RPMI7951 (cell line): ENCODE measurements around the gene MAGI2. TPM values are rescaled to one million over a fixed set of nuclear protein-coding genes. Genes with fewer than 3 reads are reported as not detected.
A peak's percentile ranks its signal among the peaks of the same experiment; 100 is the strongest.

ENCODE experiments used
- DNase-seq: peaks from one replicate; pipeline ENCODE4 v3.0.0-alpha.2; 2012; ENCODE audit warnings: low read depth
- total RNA-seq: library from RNA; depleted of rRNA; stranded (reverse); fragments of >200 nt; shearing (Covaris generic); gene quantifications from 2 replicates; pipeline ENCODE4 v1.2.3, GENCODE V29; 2014

MAGI2 gene
- total RNA-seq, 1 experiment from 2014 or later, result 1.1 TPM

DNA sequence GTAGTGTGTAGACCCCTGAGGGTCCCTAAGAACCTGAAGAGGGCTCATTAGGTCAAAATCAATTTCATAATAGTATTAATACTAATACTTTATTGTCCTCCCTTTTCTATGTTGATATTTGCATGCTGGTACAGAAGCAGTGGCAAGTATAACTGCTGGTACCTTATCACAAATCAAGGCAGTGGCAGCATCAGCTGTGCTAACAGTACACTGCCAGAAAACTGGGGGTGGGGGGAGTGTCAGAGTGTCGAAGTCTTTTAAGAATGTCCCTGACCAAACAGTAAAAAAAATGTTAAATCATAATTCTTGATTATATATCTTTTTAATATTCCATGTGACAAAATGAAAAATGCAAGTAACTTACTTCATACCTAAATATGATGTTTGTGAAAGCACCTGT, 716.9 kb downstream of the MAGI2 start:
- no peak for DNase-seq

DNA sequence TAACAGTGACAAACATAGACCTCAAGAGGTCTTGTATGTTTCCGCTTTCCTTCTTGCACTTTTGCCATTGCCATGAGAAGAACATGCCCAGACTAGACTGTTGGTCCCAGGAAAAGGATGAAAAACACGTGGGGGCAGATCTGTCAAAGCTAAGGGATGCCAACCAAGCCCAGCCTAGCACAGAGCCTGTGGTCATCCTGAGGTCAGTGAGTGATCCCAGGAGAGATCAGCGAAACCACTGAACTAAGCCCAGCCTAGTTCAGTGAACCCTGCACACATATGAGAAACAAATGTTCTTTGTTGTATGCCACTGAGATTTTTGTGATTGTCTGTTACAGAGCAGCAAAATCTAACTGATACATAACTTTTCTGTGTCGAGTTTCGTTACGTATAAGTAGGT, 718.8 kb downstream of the MAGI2 start:
- no peak for DNase-seq

DNA sequence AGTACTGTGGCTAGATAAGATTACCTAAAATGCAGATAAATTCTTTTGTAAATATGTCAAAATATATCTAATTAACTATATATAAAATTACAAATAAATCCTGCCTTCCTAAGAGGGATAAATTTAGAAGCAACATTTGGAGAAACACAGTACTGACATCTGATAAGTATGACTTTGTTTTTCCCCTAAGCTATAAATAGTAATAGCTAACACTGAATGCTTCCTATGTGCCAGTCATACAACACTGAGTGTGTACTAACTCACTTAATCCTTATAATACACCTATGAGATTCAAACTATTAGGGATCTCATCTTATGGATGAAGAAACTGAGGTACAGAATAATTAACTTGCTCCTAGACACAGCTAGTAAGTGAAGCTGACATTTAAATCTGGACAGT, 733.4 kb downstream of the MAGI2 start:
- DNase-seq, result no peak

DNA sequence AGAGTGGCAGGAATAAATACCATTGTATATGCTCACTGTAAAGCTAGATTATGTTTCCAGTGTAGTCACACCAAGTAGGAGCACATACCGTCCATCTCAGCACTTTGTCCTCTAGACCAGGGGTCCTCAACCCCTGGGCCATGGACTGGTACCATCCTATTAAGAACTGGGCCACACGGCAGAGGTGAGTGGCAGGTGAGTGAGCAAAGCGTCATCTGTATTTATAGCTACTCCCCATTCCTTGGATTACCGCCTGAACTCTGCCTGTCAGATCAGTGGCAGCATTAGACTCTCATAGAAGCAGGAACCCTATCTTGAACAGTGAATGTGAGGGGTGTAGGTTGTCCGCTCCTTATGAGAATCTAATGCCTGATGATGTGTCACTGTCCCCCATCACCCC, 735.3 kb downstream of the MAGI2 start:
- DNase-seq, result no peak

DNA sequence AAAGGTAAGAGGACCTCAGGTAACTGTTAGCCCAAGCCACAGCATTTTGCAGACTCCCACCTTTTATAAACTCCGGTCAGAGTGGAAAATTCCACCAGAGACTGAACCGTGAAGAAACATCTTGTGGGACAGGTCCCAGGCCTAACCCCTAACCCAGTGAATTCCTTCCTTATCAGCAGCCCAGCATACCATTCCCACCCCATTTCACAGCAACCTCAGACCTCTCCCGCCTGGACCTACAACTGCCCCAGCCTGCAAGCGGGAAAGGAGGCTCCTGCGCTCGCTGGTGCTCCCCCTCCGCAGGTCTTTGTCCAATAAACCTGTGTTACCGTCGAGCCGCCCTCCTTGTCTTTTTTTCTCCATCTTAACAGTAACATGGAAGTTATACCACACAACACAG, 736.6 kb downstream of the MAGI2 start:
- no peak for DNase-seq

DNA sequence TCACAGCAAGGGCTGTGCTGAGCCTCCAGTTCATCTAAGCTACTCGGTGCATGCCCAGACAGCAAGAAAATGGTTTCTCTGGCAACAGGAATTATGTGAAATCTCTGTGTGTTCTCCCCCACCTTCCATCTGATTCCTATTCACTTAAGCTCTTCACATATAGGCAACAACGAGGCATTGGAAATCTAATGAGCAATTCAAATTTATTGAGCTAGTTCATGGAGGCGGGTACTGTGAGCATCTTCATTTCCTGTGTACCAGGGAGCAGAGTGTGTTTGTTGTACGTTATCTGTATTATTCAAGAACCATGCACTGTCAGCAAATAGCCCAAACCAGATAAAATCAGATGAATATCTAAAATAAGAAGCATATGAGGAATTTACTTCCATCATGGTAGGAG, 739.1 kb downstream of the MAGI2 start:
- no peak for DNase-seq

DNA sequence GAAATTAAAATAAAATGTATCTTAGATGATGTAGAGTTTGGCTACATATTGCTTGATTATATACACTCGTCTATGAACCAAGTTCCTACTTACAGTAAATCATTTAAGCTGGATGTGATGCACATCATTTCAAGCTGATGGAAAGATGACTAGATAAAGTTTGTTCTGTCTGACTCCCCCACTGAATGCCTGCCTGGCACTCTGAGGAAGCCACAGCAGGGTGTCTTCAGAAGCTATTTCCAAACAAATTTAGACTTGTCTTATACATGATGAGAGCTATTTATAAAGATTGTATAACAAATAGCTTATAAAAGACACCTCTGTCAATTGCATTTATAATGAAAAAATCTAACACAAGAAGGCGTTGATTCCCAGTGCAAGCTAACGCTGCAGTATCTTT, 741.4 kb downstream of the MAGI2 start:
- DNase-seq, result no peak

DNA sequence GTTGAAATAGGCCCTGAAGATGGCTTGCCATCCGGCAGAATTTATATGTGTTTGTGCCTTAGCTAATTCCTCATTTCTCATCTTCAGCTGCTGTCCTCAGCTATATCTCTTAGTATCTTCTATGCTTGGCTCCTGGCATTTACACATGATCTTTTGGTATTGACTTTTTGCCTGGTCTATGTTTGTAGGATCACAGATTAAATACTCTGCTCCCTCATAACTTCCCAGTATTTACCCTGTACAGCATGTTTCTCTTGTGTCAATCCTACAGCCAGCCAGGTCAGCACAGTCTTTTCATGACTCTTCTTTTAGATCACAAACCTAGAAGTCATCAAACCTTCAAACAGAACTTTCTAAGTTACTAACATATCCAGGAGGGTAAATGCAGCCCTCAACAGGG, 743.8 kb downstream of the MAGI2 start:
- no peak for DNase-seq

DNA sequence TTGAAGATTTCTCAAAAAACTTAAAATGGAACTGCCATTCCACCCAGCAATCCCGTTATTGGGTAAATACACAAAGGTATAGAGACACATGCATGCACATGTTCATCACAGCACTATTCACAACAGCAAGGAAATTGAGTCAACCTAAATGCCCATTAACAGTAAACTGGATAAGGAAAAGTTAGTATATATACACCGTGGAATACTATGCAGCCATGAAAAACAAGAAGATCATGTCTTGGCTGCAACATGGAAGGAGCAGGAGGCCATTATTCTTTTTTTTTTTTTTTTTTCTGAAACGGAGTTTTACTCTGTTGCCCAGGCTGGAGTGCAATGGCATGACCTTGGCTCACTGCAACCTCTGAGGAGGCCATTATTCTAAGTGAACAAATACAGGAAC, 749.0 kb downstream of the MAGI2 start:
- DNase-seq, result no peak

DNA sequence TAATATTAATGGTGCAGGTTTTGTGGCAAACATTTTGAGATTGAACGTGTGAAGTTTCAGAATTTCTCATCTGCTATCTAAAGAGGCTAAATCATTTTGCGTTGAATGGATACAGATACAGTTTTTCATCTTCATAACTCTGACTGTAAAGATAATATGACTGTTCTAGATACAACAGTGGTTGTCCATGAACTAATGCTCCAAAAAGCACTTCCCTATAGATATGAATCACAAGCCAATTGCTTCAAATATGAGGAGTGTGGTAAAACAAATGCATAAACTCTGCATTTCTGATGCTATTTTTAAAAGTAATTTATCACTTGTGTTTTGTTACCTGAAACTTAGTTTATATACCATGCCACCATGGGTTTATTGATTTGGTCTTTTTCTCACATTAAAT, 750.1 kb downstream of the MAGI2 start:
- DNase-seq, result no peak

DNA sequence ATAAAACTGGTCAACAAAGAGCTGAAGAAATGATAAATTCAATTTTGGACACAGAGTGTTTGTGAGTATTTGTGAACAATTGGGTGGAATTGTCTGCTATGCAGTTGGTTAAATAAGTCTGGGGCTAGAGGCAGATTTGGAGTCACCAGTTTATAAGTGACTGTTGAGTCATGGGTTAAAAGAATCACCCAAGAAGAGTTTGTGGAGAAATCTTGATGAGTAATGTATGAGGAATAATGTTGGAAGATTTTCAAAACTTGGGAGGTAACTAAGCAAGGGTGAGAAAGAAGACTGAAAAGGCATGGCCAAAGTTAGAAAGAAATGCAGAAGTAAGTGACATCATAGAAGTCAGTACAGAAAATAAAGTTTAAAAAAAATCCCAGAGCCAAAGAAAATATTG, 750.7 kb downstream of the MAGI2 start:
- peak; percentile 3 for DNase-seq

DNA sequence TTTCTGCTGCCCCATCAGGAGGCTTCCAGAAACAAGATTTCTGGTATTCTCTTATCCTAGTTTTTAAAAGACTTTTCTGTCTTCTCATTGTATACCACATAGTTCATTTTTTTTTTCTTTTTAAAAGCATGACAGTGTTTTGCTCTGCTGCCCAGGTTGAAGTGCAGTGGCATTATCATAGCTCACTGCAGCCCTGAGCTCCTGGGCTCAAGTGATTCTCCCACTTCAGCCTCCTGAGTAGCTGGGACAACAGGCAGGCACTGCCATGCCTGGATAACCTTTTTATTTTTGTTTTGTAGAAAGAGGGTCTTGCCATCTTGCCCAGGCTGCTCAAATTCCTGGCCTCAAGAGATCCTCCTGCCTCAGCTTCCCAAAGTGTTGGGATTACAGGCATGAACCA, 757.6 kb downstream of the MAGI2 start:
- DNase-seq, result no peak

DNA sequence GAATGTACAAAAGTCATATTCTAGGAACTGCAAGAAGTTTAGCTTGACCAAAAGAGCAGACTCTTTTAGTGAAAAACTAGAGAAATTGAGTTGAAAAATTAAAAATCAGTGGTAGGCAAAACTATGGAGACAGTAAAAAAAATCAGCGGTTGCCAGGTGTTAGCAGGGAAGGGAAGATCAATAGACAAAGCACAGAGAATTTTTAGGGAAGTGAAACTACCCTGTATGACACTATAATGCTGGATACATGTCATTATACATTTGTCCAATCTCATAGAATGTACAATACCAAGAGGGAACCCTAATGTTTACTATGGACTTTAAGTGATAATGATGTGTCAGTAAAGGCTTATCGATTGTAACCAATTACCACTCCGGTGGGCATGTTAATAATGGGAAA, 761.9 kb downstream of the MAGI2 start:
- no peak for DNase-seq

DNA sequence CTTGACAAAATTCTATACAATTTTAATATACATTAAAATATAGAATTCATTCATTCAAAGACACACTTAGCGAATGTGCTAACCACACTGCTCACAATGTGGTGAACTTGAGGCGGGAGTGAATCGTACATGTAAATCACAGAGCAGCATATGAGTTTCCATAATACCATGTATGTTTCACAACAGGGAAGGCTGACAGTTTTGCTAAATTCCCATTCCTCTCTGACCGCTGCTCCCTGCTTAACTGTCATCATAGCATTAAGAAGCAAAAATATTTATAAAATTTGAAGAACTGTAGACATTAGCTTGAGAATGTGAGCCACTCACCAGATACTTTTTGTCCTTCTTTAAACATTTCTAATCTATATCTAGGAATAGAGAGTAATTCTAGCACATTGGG, 763.3 kb downstream of the MAGI2 start:
- no peak for DNase-seq

DNA sequence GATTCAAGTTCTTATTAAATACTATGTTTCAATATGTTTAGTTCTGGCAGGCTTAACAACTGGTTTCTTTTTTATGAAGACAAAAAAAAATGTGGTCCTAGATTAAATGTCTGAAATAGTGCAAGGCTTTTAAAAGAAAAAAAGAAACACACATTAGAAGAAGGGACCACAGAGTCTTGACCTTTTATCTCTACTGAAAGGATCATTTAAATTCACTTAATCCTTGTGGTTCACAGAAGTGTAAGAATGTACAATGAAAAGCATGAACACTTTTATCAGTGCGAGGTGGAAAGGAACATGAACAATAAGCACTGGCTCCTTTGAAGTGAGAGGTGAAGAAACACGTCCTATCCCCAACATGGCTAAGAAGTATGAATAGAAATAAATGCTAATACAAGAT, 765.1 kb downstream of the MAGI2 start:
- no peak for DNase-seq

DNA sequence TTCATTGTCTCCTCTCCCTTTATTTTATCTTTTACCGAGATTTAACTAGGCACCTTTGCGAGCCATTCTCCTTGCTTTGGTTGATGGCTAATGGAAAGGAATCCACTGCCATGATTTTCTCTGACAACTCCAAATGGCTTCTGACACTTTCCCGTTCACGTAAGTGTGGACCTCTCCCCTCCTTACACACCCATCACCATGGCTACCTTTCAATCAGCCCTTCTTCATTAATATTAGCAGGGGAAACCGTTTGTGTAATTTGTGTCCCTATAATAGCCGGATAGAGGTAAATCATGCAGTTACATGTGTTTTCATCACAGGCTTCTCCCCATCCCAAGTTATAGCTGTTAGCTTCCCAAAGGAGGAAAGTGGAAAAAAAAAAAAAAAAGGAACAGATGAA, 767.3 kb downstream of the MAGI2 start:
- no peak for DNase-seq

DNA sequence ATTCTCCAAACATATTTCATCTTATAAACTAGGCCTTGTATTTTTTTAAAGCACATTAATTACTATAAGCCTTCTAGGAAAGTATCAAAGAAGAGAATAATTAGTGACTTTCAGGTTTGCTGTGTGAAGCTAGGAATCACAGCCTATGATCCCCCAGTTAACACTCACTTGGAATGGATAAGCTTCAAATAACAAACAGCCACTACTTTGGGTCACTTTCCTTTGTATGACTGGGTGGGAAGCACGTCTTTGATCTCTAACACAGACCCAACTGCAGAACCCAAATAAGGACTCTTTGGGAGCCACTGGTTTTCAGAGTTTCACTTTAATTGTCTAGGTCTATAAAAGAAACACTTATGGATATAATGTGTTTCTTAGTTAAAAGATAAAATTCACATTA, 769.3 kb downstream of the MAGI2 start:
- no peak for DNase-seq

DNA sequence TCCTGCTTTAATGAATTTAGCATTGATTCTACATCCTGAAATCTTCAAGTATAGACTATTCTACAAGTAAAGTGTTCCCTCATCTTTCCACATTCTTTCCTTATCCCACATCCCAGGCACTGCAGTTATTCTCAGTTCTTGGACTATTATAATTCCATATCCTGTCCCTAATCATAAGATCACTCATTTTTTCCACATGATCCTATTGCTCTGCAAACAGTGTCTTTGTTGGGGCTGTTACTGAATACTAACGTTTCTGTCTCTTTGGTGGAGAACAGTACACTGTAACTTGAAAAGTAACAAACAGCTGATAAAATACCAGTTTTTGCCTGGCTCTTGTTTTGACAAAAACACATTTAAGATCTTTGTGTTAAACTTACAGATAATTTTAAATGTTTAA, 769.9 kb downstream of the MAGI2 start:
- DNase-seq, result no peak

DNA sequence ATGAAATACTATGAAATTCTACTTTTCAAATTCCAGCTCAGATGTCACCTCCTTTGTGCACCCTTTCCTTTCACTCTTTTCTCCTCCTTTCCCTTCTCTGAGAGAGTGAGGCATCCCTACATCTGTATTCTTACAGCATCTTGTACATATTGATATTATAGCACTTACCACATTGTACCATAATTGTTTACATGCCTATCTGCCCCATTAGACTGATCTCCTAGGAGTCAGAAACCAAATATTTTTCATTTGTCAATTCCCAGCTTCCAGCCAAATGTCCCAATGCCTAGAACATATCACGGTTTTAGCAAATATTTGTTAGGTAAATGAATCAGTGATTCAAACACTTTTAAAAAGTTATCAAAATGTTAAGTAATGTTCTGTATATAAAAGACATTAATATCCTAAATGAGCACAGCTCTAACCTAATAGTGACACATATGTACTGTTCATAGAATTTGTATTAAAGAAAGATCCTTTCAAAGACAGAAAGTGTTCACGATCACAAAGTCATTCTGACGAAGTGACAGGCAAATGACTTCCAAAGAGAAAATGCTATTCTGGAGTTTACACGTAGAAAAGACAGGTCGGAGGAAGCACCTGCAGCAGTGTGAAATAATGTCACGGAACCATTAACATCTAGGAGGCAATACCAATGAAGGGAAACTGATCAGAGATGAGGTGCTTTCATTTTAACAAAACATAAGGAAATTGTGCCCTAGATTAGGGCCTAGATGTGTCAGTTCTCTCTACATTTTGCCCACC, 774.2 kb downstream of the MAGI2 start:
- DNase-seq, result no peak

DNA sequence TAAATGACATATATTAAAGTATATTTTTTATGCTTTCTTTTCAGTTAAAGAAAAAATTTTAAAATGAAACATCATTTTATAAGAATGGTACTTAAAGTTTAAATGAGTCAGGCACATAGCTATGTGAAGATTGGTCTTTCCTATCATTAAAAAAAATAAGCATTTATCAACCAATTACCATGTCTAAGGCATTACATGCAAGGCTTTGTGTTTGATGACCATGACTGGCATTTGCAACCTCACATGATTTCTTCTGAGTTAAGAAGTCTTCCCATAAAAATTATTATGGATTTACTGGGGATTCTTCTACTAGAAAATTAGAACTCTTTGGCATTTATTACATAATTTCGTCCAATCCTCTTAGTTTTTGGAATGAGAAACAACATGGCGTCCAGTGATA, 776.1 kb downstream of the MAGI2 start:
- DNase-seq, result no peak

DNA sequence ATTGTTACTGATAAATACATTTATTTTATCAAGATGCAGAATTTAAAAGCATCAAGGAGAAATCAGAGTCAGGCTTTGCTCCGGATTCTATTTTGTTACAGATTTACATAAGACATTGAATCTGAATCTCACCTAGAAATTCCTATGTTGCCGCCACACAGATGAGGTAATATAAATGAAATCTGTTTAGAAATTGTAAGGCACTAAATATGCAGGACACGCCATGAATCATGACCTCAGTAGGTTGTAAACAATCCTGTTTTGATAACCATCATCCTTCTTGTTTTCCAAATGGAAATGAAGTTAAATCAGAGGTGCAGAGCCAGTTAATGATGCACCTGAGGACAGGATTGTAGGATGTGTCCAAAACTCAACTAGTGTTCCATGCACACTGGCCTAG, 778.0 kb downstream of the MAGI2 start:
- DNase-seq, result no peak

DNA sequence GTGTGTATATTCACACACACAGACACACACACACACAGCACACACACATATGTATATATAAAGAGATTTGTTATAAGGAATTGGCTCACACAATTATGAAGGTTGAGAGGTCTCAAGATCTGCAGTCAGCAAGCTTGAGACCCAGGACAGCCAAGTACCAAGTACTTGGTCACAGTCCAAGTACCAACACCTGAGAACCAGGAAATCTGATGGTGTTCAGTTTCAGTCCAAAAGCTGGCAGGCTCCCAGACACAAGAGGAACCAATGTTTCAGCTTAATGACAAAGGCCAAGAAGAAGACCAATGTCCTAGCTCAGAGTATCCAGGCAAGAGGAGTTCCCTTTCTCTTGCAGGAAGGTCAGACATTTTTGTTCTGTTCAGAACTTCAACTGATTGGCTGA, 780.2 kb downstream of the MAGI2 start:
- DNase-seq, result no peak

DNA sequence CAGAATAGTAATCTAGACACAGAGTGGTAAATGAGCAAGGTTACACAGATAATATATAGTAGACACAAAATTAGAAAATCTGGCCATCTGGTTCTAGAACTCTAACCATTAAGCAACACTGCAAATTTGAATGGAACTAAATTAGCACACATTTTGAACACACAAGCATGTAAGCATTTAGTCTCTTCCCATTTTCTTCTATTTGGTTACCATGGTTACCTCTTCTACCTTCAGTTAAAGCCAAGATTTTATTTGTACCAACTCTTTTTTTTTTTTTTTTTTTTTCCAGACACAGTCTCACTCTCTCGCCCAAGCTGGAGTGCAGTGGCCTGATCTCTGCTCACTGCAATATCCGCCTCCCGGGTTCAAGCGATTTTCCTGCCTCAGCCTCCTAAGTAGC, 790.5 kb downstream of the MAGI2 start:
- no peak for DNase-seq

DNA sequence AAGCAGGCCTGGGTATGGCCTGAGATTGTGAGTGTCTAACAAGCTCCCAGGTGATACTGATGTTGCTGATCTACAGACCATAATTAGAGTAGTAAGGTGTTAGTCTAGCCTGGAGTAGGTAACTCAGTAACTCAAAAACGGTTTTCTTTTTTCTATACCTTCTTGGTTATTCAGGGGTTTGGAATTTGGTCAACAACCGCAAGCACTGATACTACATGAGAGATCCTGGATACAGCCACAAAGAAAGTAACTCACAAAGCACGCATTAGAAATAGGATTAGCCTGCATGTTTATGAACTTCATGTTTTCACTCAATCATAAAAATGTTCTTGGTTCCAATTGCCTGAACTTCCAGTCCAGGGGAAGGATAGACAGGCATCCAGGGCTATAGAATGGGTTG, 803.5 kb downstream of the MAGI2 start:
- DNase-seq, result no peak
